Retinal pigment epithelial cell (primary cell): ENCODE measurements around the gene GRM8.

ENCODE experiments used
- DNase-seq: peaks from one replicate; pipeline ENCODE4 v3.0.0-alpha.2; 2010; ENCODE audit warnings: low read depth
- H3K4me3 ChIP-seq: 2 replicates; pipeline ENCODE4 v1.5.1; 2011; ENCODE audit warnings: mild to moderate bottlenecking, low read length, control low read depth, moderate library complexity
- CTCF ChIP-seq: conservative IDR thresholded peaks from 2 replicates; pipeline ENCODE4 v1.5.1; 2011; ENCODE audit warnings: low read depth, low read length, control low read depth, inconsistent platforms

The GRM8 gene

GRCh38 chr7:126723966-126724544, 528.7 kb downstream of the GRM8 start:
- no peak overlapping the region for H3K4me3 ChIP-seq
- DNase-seq = no peak
- TF ChIP-seq CTCF = no peak

GRCh38 chr7:126720232-126720631, 532.5 kb downstream of the GRM8 start:
- no peak overlapping the region for H3K4me3 ChIP-seq
- no peak for DNase-seq
- TF ChIP-seq CTCF = no peak

- TF ChIP-seq CTCF = no peak
- H3K4me3 ChIP-seq = no peak overlapping the region
- DNase-seq = no peak
Measured at GRCh38 chr7:126718419-126718818, 534.3 kb downstream of the GRM8 start.

- H3K4me3 ChIP-seq = no peak overlapping the region
- no peak for TF ChIP-seq CTCF
- DNase-seq = no peak
Measured at GRCh38 chr7:126716321-126716720, 536.4 kb downstream of the GRM8 start.

- H3K4me3 ChIP-seq = no peak overlapping the region
- no peak for DNase-seq
- TF ChIP-seq CTCF = no peak
Measured at GRCh38 chr7:126715076-126715475, 537.7 kb downstream of the GRM8 start.

GRCh38 chr7:126702242-126703016, 550.3 kb downstream of the GRM8 start:
- no peak for DNase-seq
- H3K4me3 ChIP-seq = no peak overlapping the region
- TF ChIP-seq CTCF = no peak
